SU-DHL-6 (cell line): Measurements from ENCODE around the gene KIAA0040.

Experiments
- H2AFZ ChIP-seq: fragments of 200-600 bp; sonication (generic); 2 replicates; pipeline ENCODE4 v1.6.1; 2014; ENCODE audit warnings: low read depth, mild to moderate bottlenecking, moderate library complexity, mixed read lengths, antibody characterized with exemption, low read length; ENCODE audit not compliant: severe bottlenecking
- H3F3A ChIP-seq: fragments of 200-600 bp; shearing (Covaris generic); 2 replicates; pipeline ENCODE4 v1.6.0; 2016; ENCODE audit warnings: antibody characterized with exemption, mild to moderate bottlenecking; ENCODE audit not compliant: insufficient read depth
- H3K27ac ChIP-seq: fragments of 200-600 bp; sonication (generic); 2 replicates; pipeline ENCODE4 v1.5.1; 2016; ENCODE audit warnings: low read depth, mild to moderate bottlenecking, low read length, moderate library complexity, mixed read lengths
- H3K27me3 ChIP-seq: fragments of 200-600 bp; sonication (generic), shearing (Covaris generic); 2 replicates; pipeline ENCODE4 v1.6.0; 2014; ENCODE audit warnings: mild to moderate bottlenecking, low read length
- H3K36me3 ChIP-seq: fragments of 200-600 bp; sonication (generic); 2 replicates; pipeline ENCODE4 v1.6.1; 2014; ENCODE audit warnings: mild to moderate bottlenecking, low read length, mixed read lengths
- H3K4me2 ChIP-seq: fragments of 300-600, 200-600 bp; shearing (Covaris generic), sonication (generic); 2 replicates; pipeline ENCODE4 v1.6.0; 2014; ENCODE audit warnings: low read length, low read depth, mild to moderate bottlenecking; ENCODE audit not compliant: poor library complexity, severe bottlenecking
- H3K4me3 ChIP-seq: fragments of 200-600 bp; sonication (generic); 2 replicates; pipeline ENCODE4 v1.5.1; 2014; ENCODE audit warnings: antibody characterized with exemption, low read length, mild to moderate bottlenecking, mixed read lengths; ENCODE audit not compliant: insufficient read depth, poor library complexity, severe bottlenecking
- H3K79me2 ChIP-seq: fragments of 200-600 bp; sonication (generic); 2 replicates; pipeline ENCODE4 v1.6.1; 2014; ENCODE audit warnings: mild to moderate bottlenecking, low read length, moderate library complexity; ENCODE audit not compliant: insufficient read depth
- H3K9ac ChIP-seq: fragments of 200-600 bp; sonication (generic); 2 replicates; pipeline ENCODE4 v1.7.0; 2014; ENCODE audit warnings: mild to moderate bottlenecking, low read length
- H3K9me2 ChIP-seq: fragments of 200-600 bp; sonication (generic); replicated peaks from 2 replicates; pipeline ENCODE4 v1.6.1; 2014; ENCODE audit warnings: low read length; ENCODE audit not compliant: insufficient read depth
- H3K9me3 ChIP-seq: fragments of 200-600 bp; sonication (generic); 2 replicates; pipeline ENCODE4 v1.6.1; 2014; ENCODE audit warnings: low read length, mixed read lengths; ENCODE audit not compliant: insufficient read depth
- H4K20me1 ChIP-seq: fragments of 200-600 bp; sonication (generic); 2 replicates; pipeline ENCODE4 v1.6.1; 2014; ENCODE audit warnings: low read depth, mild to moderate bottlenecking, antibody characterized with exemption, low read length, moderate library complexity, mixed read lengths
- CTCF ChIP-seq: fragments of 200-600 bp; sonication (generic); IDR thresholded peaks from one replicate; pipeline ENCODE4 v1.5.1; 2017; ENCODE audit warnings: antibody characterized with exemption, mild to moderate bottlenecking, low read length, moderate library complexity; ENCODE audit not compliant: insufficient read depth, poor library complexity, severe bottlenecking
- EZH2phosphoT487 ChIP-seq: fragments of 200-600 bp; sonication (generic), shearing (Covaris generic); conservative IDR thresholded peaks from 2 replicates; pipeline ENCODE4 v1.6.1; 2018; ENCODE audit warnings: mild to moderate bottlenecking, antibody characterized with exemption, low read length, moderate library complexity, mixed read lengths

KIAA0040 gene

GRCh38 chr1:175167861-175168260 lies 24.7 kb downstream of the KIAA0040 start:
- Histone ChIP-seq H3K9me3 (no peaks in the 10 kb centered on the region), H2AFZ (no peak overlapping the region), H4K20me1 (no peaks in the 10 kb centered on the region), H3K9me2 (no peaks in the 10 kb centered on the region), H3K9ac (no peak overlapping the region), H3K36me3 (0 out of 2 replicates have a peak, but pooled peaks cover 6% of the 10 kb centered on the region), H3K27ac (no peak overlapping the region), H3F3A (no peaks in the 10 kb centered on the region), H3K4me2 (no peak overlapping the region), H3K27me3 (no peaks in the 10 kb centered on the region), H3K79me2 (no peaks in the 10 kb centered on the region), H3K4me3 (no peak overlapping the region)
- TF ChIP-seq CTCF (no peak), EZH2phosphoT487 (no peak)

DNA sequence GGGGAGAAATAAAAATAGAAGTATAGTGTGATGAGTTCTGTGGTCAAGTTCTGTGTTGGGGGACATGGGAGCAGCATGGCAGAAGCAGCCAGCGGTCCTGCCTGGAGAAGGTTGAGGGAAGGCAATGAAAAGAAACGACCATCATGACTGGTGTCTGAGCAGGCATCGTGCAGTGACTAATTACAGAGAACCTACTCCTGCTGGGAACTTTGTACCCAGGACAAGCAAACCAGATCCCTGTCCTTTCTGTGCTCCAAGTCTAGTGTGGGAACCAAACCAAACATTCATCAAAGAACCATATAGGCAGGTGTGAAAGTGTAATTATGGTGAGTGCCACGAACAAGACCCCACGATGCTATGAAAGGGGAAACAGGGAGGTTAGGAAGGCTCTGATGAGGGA lies 25.8 kb downstream of the KIAA0040 start:
- 0 out of 2 replicates have a peak, but pooled peaks cover 6% of the 10 kb centered on the region for H3K36me3 ChIP-seq
- no peaks in the 10 kb centered on the region for H3K79me2 ChIP-seq
- H4K20me1 ChIP-seq, result no peaks in the 10 kb centered on the region
- no peak overlapping the region for H3K9ac ChIP-seq
- TF ChIP-seq CTCF (no peak), EZH2phosphoT487 (no peak)
- H3K4me2 ChIP-seq, result no peak overlapping the region
- no peaks in the 10 kb centered on the region for H3K9me3 ChIP-seq
- no peak overlapping the region for H2AFZ ChIP-seq
- no peak overlapping the region for H3K27ac ChIP-seq
- H3K9me2 ChIP-seq, result no peaks in the 10 kb centered on the region
- H3K4me3 ChIP-seq, result no peak overlapping the region
- no peaks in the 10 kb centered on the region for H3F3A ChIP-seq
- no peaks in the 10 kb centered on the region for H3K27me3 ChIP-seq

GRCh38 chr1:175164751-175165150 lies 27.8 kb downstream of the KIAA0040 start:
- Histone ChIP-seq H3K9ac (no peak overlapping the region), H3K4me2 (no peak overlapping the region), H3K9me2 (no peaks in the 10 kb centered on the region), H3F3A (no peaks in the 10 kb centered on the region), H3K4me3 (no peak overlapping the region), H2AFZ (no peak overlapping the region), H3K27ac (no peak overlapping the region), H4K20me1 (no peaks in the 10 kb centered on the region), H3K79me2 (no peaks in the 10 kb centered on the region), H3K9me3 (no peaks in the 10 kb centered on the region), H3K36me3 (0 out of 2 replicates have a peak, but pooled peaks cover 6% of the 10 kb centered on the region), H3K27me3 (no peaks in the 10 kb centered on the region)
- TF ChIP-seq CTCF (no peak), EZH2phosphoT487 (no peak)
